Loucy (cell line): ENCODE results near the gene RAD51B.

Source experiments
- EZH2phosphoT487 ChIP-seq: fragments of 200-600 bp; IDR thresholded peaks from 2 replicates; pipeline ENCODE4 v1.6.1; 2018; ENCODE audit warnings: antibody characterized with exemption, mild to moderate bottlenecking, moderate library complexity, borderline replicate concordance
- TF ChIP-seq, protein P1 (sequence below): fragments of 200-600 bp; sonication (generic); conservative IDR thresholded peaks from 2 replicates; pipeline ENCODE4 v1.5.1; 2014; ENCODE audit warnings: mild to moderate bottlenecking, antibody characterized with exemption, low read length

DNA sequence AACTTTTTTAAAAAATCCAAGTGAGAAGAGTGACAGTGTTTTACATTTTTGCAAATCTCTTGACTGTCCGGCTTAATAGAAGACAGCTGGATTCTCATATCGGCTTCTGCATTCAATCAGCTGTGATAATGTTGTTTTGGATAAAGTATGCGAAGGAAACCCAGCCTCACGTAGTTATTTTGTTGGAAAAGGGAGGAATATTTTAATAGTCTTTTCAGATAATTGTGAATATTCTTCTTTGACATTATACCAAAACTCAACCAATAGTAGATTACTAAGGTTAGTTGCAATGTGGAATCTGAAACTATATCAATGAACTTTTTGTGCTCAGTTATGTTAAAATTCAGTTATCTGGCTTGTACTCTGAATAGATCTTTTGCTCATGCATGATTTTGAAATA, 696.8 kb downstream of the RAD51B start:
- TF ChIP-seq, protein P1, sequence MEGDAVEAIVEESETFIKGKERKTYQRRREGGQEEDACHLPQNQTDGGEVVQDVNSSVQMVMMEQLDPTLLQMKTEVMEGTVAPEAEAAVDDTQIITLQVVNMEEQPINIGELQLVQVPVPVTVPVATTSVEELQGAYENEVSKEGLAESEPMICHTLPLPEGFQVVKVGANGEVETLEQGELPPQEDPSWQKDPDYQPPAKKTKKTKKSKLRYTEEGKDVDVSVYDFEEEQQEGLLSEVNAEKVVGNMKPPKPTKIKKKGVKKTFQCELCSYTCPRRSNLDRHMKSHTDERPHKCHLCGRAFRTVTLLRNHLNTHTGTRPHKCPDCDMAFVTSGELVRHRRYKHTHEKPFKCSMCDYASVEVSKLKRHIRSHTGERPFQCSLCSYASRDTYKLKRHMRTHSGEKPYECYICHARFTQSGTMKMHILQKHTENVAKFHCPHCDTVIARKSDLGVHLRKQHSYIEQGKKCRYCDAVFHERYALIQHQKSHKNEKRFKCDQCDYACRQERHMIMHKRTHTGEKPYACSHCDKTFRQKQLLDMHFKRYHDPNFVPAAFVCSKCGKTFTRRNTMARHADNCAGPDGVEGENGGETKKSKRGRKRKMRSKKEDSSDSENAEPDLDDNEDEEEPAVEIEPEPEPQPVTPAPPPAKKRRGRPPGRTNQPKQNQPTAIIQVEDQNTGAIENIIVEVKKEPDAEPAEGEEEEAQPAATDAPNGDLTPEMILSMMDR: no peak
- TF ChIP-seq EZH2phosphoT487: no peak
